SK-N-MC (cell line): ENCODE data around the gene FBXO39.
"Not testable (repeated sequence)": the region's sequence is repeated elsewhere in the genome, so short reads cannot be mapped to it uniquely, and the experiment has no call there.

Experiments used
- DNase-seq: peaks from one replicate; pipeline ENCODE4 v3.0.0-alpha.2; 2011; ENCODE audit warnings: low read depth, low spot score
- H3K27ac ChIP-seq: fragments of 200-600 bp; sonication (generic); 2 replicates; pipeline ENCODE4 v1.5.1; 2016; ENCODE audit warnings: mixed run types
- H3K36me3 ChIP-seq: fragments of 200-600 bp; sonication (generic); 2 replicates; pipeline ENCODE4 v1.6.1; 2017; ENCODE audit warnings: antibody characterized with exemption, low read length, mixed read lengths; ENCODE audit not compliant: insufficient read depth
- H3K4me3 ChIP-seq: fragments of 200-600 bp; sonication (generic); 2 replicates; pipeline ENCODE4 v1.5.1; 2016
- H3K9ac ChIP-seq: fragments of 200-600 bp; sonication (generic); 2 replicates; pipeline ENCODE4 v1.8.0; 2017; ENCODE audit warnings: mixed run types, mixed read lengths; ENCODE audit not compliant: insufficient read length
- H3K9me3 ChIP-seq: fragments of 200-600 bp; sonication (generic); 2 replicates; pipeline ENCODE4 v1.6.1; 2017; ENCODE audit warnings: low read depth, mild to moderate bottlenecking, antibody characterized with exemption, low read length, moderate library complexity, mixed read lengths
- EZH2 ChIP-seq: fragments of 200-600 bp; sonication (generic); IDR thresholded peaks from one replicate; pipeline ENCODE4 v1.6.1; 2017; ENCODE audit warnings: antibody characterized with exemption
- FOXP2 ChIP-seq: optimal IDR thresholded peaks from 2 replicates; pipeline ENCODE3; 2011; ENCODE audit warnings: mild to moderate bottlenecking, moderate library complexity; ENCODE audit not compliant: insufficient read depth; ENCODE audit errors: extremely low read length, control extremely low read depth
- POLR2AphosphoS5 ChIP-seq: IDR thresholded peaks from 2 replicates; pipeline ENCODE4 v1.6.1; 2012; ENCODE audit warnings: mild to moderate bottlenecking, low read depth, low read length, borderline replicate concordance

Gene FBXO39

DNA sequence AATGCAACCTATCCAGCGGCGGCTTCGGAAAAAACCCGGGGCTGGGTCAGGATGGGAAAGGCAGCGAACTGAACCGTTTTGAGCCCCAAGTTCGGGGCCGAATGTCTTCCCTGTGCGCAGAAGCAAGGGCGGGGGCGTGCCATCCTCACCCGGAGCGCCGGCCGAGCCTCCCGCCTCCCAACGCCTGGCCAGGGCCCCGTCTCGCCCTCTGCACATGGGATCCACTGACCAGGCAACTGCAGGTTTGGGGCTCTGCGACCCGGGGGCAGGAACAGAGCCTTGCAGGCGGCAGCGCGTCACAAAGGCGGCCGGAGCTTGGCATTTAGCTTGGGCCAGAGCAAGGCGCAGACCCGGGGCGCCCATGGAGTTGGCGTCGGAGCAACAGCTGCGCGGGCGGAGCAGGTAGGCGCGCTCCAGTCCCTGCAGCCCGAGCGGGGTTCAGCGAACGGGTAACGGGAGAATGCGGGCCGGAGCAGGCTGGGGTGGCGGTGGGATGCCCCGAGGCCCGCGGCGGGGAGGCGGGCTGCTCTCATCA, at the start of gene FBXO39:
TSS of gene FBXO39 (plus strand) at position 345 of the 535 bp plus-strand sequence. CDS start 3,654 bp downstream, outside the sequence.
- H3K27ac ChIP-seq, result no peak within 1 kb of the TSS
- no peaks in the 10 kb centered on the region for H3K9me3 ChIP-seq
- no peak for DNase-seq
- no peaks in the 10 kb centered on the region for H3K36me3 ChIP-seq
- no peak within 1 kb of the TSS for H3K9ac ChIP-seq
- TF ChIP-seq FOXP2 (no peak), POLR2AphosphoS5 (no peak), EZH2 (no peak)
- no peak within 1 kb of the TSS for H3K4me3 ChIP-seq

- TF ChIP-seq EZH2 (no peak), FOXP2 (no peak), POLR2AphosphoS5 (no peak)
- Histone ChIP-seq H3K36me3 (no peaks in the 10 kb centered on the region), H3K27ac (no peak overlapping the region), H3K9ac (no peak overlapping the region), H3K9me3 (no peaks in the 10 kb centered on the region), H3K4me3 (no peak overlapping the region)
- DNase-seq, result no peak
Measured at GRCh38 chr17:6729531-6729930, 46.5 kb upstream of the FBXO39 start.

- not testable (repeated sequence) for DNase-seq
Measured at GRCh38 chr17:6746665-6747064, 29.4 kb upstream of the FBXO39 start.

GRCh38 chr17:6748617-6749016, 27.4 kb upstream of the FBXO39 start:
- Histone ChIP-seq H3K9me3 (no peaks in the 10 kb centered on the region), H3K36me3 (no peaks in the 10 kb centered on the region), H3K4me3 (no peak overlapping the region), H3K9ac (no peak overlapping the region), H3K27ac (no peak overlapping the region)
- no peak for TF ChIP-seq FOXP2
- no peak for TF ChIP-seq POLR2AphosphoS5
- TF ChIP-seq EZH2, result no peak
- no peak for DNase-seq

More at GRCh38 chr17:6746665-6747064, 29.4 kb upstream of the FBXO39 start:
- H3K36me3 ChIP-seq, H3K4me3 ChIP-seq, H3K9me3 ChIP-seq, H3K9ac ChIP-seq, H3K27ac ChIP-seq: not testable (repeated sequence)

GRCh38 chr17:6749519-6749918, 26.5 kb upstream of the FBXO39 start:
- Histone ChIP-seq H3K36me3 (no peaks in the 10 kb centered on the region), H3K27ac (no peak overlapping the region), H3K4me3 (no peak overlapping the region), H3K9ac (no peak overlapping the region), H3K9me3 (no peaks in the 10 kb centered on the region)
- DNase-seq, result no peak
- TF ChIP-seq EZH2 (no peak), FOXP2 (no peak)

GRCh38 chr17:6752068-6752909, 23.7 kb upstream of the FBXO39 start:
- H3K4me3 ChIP-seq, result no peak overlapping the region
- no peak for DNase-seq
- H3K36me3 ChIP-seq, result no peaks in the 10 kb centered on the region
- TF ChIP-seq EZH2 (no peak), FOXP2 (no peak)
- no peaks in the 10 kb centered on the region for H3K9me3 ChIP-seq
- no peak overlapping the region; the same call in 1 of the 2 replicates for H3K27ac ChIP-seq
- H3K9ac ChIP-seq, result no peak overlapping the region

DNA sequence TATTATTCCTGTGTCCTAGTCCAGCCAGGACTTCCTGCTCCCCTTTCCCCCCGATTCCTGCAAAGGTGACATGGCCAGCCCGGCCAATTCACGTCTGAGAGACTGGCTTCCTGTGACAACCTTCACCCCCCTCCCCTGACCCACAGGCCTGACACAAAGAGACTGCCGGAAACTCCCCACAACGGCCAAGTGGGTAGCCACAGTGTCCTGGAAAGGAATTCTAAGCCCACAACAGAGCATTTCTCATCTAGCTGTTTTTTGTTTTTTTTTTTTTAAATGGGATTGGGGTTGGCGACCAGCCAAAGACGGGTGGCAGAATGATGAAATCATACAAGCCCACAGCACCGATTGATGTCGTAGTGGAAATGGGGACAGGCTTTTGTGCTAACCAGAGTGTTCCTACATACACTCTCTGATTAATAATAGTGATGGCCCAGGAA, 23.0 kb upstream of the FBXO39 start:
- no peak for DNase-seq
- Histone ChIP-seq H3K36me3 (no peaks in the 10 kb centered on the region), H3K27ac (no peak overlapping the region; the same call in 1 of the 2 replicates), H3K9me3 (no peaks in the 10 kb centered on the region), H3K4me3 (no peak overlapping the region), H3K9ac (no peak overlapping the region)
- no peak for TF ChIP-seq EZH2
- no peak for TF ChIP-seq FOXP2
- no peak for TF ChIP-seq POLR2AphosphoS5

DNA sequence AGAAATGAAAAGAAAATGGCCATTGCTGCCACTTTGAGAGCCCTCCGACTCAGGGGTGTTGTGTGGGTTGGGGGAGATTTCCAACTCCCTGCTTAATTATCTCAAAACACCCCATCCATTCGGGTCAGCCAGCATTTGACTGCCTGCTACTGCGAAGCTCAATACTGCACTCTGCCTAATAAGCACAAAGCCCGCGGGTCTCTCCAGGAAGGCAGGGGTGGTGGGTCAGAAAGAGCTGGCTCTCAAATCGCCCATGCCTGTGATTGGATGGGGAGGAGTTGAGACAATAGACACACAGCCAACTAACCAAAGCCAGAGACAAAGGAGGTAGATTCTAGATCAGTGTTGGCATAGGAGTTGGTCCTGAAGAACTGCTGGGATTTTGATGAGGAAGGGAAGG, 22.5 kb upstream of the FBXO39 start:
- H3K36me3 ChIP-seq, result no peaks in the 10 kb centered on the region
- TF ChIP-seq POLR2AphosphoS5, result no peak
- TF ChIP-seq EZH2, result no peak
- no peak for TF ChIP-seq FOXP2
- no peak overlapping the region for H3K27ac ChIP-seq
- no peak overlapping the region for H3K9ac ChIP-seq
- no peak for DNase-seq
- no peaks in the 10 kb centered on the region for H3K9me3 ChIP-seq
- no peak overlapping the region for H3K4me3 ChIP-seq

DNA sequence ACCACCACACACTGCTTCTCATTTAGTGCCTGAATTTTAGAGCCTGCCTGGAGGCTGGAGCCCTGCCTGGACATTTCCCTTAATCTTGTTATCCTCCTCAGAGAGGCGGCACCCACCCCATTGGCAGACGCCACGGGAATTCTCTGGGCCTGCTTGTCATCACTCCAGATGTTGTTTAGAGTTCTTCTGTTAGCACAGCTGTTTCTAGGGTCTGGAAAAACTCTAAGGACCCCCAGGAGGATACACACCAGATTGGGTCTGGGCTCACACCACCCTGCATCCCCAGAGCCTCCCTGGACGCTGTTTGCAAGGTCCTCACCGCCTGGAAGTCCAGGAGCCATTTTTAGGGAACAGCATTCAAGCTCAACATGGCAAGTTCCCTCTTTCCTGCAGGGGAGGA, 20.7 kb upstream of the FBXO39 start:
- Histone ChIP-seq H3K27ac (no peak overlapping the region), H3K4me3 (no peak overlapping the region), H3K36me3 (no peaks in the 10 kb centered on the region), H3K9me3 (no peaks in the 10 kb centered on the region), H3K9ac (no peak overlapping the region)
- no peak for DNase-seq
- TF ChIP-seq FOXP2 (no peak), EZH2 (no peak), POLR2AphosphoS5 (no peak)
